GM12892 (cell line): ENCODE data around the gene CITED2.

Source experiments
- DNase-seq: peaks from one replicate; pipeline ENCODE4 v3.0.0; 2011; ENCODE audit not compliant: insufficient read length
- FAIRE-seq: peaks from 2 replicates; lab custom pipeline; 2011; peaks lifted over from hg19 to GRCh38; lab: Jason Lieb, UNC
- POLR2A ChIP-seq: IDR thresholded peaks from 2 replicates; pipeline ENCODE4 v1.6.1; 2011; ENCODE audit warnings: low read depth, low read length, control low read depth
- POLR2AphosphoS5 ChIP-seq: IDR thresholded peaks from 2 replicates; pipeline ENCODE4 v1.6.1; 2011; ENCODE audit warnings: low read depth, low read length, control low read depth
- TAF1 ChIP-seq: IDR thresholded peaks from 2 replicates; pipeline ENCODE4 v1.6.1; 2011; ENCODE audit warnings: low read depth, mild to moderate bottlenecking, control low read depth, low read length, borderline replicate concordance

Gene CITED2

DNA sequence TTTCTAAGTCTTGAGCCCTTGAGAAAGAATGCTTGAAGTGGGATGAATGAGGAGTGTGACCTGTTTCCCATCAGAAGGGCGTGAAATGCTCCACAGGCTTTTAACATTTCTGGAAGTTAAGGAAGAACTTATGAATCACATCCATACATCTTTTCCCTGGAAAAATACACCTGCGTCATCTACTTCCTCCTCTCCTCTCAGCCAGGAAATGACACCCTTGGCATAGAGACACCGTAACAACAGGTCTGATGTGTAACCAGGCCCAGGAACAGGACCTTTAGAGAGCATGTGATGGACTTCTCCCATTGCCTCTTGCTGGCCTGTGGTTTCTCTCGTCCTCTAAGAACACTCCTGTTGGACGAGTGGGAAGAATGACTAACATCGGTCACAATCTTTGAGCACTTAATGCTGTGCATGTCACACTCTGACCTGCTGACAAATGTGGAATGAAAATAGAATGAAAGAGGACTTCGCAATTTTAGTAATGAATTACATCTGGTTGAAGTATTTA lies 28.5 kb upstream of the CITED2 start:
- DNase-seq (no peak), FAIRE-seq (no peak)
- TF ChIP-seq POLR2A (no peak), POLR2AphosphoS5 (no peak), TAF1 (no peak)

- TF ChIP-seq POLR2A (no peak), TAF1 (no peak), POLR2AphosphoS5 (no peak)
- DNase-seq: no peak
- FAIRE-seq: no peak
Measured at GRCh38 chr6:139398658-139399057, 24.2 kb upstream of the CITED2 start.

DNA sequence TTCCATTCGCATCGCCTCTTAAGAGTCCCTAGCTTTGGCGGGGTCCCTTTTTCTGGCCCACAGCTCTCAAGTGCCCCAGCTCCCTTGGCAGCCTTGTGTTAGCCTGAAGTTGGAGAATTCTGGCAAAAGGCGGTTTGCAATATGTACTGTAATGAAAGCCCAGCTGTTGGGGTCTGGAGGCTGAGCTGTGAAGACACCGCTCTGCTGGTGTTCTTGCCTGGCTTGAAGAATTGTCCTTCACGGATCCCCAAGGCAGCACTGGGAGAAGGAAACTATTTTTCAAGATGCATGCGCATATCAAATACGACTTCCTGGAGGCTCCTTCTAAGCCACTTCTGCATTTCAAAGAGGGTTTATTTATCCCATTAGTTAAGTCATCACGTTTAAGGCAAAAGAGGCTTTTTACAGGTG lies 21.4 kb upstream of the CITED2 start:
- no peak for TF ChIP-seq POLR2AphosphoS5
- no peak for TF ChIP-seq TAF1
- no peak for TF ChIP-seq POLR2A
- DNase-seq: no peak
- no peak for FAIRE-seq

DNA sequence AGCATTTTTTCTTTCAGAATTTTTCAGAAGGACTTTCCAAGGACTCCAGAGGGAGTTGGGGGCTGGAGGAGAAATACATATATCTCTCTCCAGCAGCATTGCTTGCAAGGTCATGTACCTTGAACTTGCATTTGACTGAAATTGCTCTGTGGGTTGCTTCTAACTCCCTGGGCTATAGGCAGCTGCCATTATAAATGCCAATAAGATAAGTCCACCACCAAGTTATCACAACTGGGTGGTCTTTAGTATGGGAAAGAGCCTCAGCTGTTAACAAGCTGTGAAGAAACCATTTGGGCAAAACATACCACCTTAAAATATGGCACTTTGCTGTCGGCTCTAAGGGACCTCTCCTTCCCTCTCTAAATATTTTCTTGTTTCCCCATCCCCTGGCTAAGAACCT lies 20.9 kb upstream of the CITED2 start:
- DNase-seq (no peak), FAIRE-seq (no peak)
- TF ChIP-seq POLR2AphosphoS5 (no peak), POLR2A (no peak), TAF1 (no peak)

- DNase-seq: no peak
- TF ChIP-seq TAF1 (no peak), POLR2AphosphoS5 (no peak), POLR2A (no peak)
- no peak for FAIRE-seq
Measured at GRCh38 chr6:139394027-139394649, 19.7 kb upstream of the CITED2 start.

- TF ChIP-seq TAF1 (no peak), POLR2AphosphoS5 (no peak), POLR2A (no peak)
- DNase-seq (peak; percentile 21), FAIRE-seq (peak; percentile 62)
Measured at GRCh38 chr6:139392794-139393193, 18.3 kb upstream of the CITED2 start.

- FAIRE-seq: no peak
- DNase-seq: no peak
- no peak for TF ChIP-seq POLR2A
- TF ChIP-seq TAF1: no peak
- no peak for TF ChIP-seq POLR2AphosphoS5
Measured at GRCh38 chr6:139391709-139392108, 17.3 kb upstream of the CITED2 start.

DNA sequence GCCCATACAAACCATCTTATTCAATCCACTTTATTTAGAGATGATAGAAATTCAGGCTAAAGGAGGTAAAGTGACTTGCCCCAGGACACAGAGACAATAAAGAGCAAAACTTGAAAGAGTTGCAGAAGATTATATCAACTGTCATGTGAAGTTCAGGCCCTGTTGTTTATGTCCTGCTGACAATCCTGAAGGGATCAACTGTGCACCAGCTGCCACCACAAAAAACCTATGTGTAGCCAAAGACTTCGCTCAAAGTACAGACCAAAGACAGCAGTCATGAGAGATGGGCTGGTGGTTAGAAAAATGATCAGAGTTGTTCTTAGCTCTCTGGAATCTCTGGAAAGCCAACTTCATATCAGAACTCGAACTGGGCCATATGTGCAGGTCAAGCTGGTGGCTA lies 16.0 kb upstream of the CITED2 start:
- no peak for FAIRE-seq
- no peak for DNase-seq
- TF ChIP-seq POLR2AphosphoS5 (no peak), POLR2A (no peak), TAF1 (no peak)

- TF ChIP-seq TAF1: no peak
- TF ChIP-seq POLR2AphosphoS5: no peak
- TF ChIP-seq POLR2A: no peak
- no peak for FAIRE-seq
- no peak for DNase-seq
Measured at GRCh38 chr6:139388384-139388783, 13.9 kb upstream of the CITED2 start.

GRCh38 chr6:139386404-139386803 lies 12.0 kb upstream of the CITED2 start:
- no peak for FAIRE-seq
- TF ChIP-seq POLR2AphosphoS5: no peak
- DNase-seq: no peak

GRCh38 chr6:139381216-139381865 lies 6.9 kb upstream of the CITED2 start:
- TF ChIP-seq POLR2AphosphoS5 (no peak), TAF1 (no peak), POLR2A (no peak)
- no peak for DNase-seq
- no peak for FAIRE-seq

GRCh38 chr6:139380611-139381010 lies 6.2 kb upstream of the CITED2 start:
- TF ChIP-seq POLR2A (no peak), TAF1 (no peak), POLR2AphosphoS5 (no peak)
- FAIRE-seq: no peak

More at GRCh38 chr6:139380611-139381010, 6.2 kb upstream of the CITED2 start:
- no peak for DNase-seq
